Right ventricle myocardium superior (tissue), 1 donor: Measurements from ENCODE around the gene CPSF4L. TPM values are rescaled to one million over a fixed set of nuclear protein-coding genes. Genes with fewer than 3 reads are reported as not detected.

Source experiments
- ATAC-seq: fragments of 200-7000 bp; cut with Tn5 transposase; one replicate; pipeline ENCODE4 v1.9.1; 2020; ENCODE audit warnings: mild to moderate bottlenecking; ENCODE audit not compliant: poor library complexity
- DNase-seq: peaks from one replicate; pipeline ENCODE4 v3.0.0-alpha.2; 2020
- intact Hi-C: fragments of 100-400 bp; cut with DNase I; formaldehyde crosslinking; loops from one replicate; pipeline ENCODE4 v1.11.2; 2022
- total RNA-seq: library from RNA; stranded (reverse); fragmentation: NEBNext Ultra II Directional; extraction: Animal tissue kit (Norgen Biotek cat#: 25700); gene quantifications from one replicate; pipeline ENCODE4 v1.2.1, GENCODE V29; 2021
- donor health status: DM: no; HTN: yes; CAD: no; lungs with severe emphysema.

CPSF4L gene
- total RNA-seq, 1 donor from 2014 or later, result not detected

DNA sequence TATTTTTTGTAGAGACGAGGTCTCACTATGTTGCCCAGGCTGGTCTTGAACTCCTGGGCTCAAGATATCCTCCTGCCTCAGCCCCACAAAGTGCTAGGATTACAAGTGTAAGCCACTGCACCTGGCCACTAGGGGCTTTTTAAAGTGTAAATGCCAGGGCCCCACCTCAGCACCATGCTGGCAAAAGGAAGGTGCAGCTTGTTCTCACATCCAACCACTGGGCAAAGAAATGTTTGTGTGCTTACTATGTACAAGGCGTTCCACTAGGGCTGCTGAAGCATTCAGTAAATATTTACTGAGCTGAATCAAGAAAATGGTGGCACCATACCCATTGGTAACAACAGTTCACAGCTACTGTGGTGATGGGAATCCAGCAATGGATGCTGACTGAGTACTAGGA, 46.2 kb downstream of the CPSF4L start:
- intact Hi-C loops, result no loop called here
- DNase-seq, result no peak
- no peak for ATAC-seq

DNA sequence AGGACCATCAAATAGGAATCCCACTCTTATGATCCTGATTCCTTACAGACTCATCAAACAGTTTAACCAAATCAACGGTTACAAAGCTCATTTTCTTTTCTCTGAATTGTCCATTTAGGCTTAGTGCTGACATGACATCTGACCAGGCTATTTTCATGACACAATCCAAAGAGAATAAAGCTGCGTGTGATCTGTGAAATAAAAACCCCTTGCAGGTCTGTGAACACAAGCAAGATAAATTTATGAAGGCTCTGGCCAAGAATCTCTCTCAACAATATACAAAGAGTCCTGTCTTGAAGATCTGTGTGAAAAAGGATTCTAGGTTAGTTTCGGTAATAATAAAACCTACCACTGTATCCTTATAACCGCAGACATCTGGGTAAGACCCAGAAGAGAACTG, 46.8 kb downstream of the CPSF4L start:
- ATAC-seq, result no peak
- intact Hi-C loops, result no loop called here

DNA sequence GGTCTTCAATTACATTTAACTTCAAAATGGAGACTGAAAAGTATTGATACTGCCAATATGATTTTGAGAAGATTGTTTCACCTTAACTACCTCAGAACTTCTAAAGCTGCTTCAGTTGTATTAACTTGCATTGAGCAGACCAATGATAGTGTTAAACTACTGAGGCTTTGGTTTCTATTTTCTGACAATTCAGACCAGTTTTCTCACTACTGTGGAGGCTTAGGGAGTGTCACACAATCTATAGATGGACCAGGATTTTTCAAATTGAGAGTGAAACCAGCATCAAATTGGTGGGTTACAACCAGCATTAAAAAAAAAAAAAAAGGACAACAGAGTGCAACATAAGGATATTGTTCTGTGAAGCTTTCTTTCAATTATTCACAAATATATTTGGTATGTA, 47.7 kb downstream of the CPSF4L start:
- ATAC-seq, result no peak
- DNase-seq, result no peak
- intact Hi-C loops, result no loop called here

More for the DNA sequence above, 46.8 kb downstream of the CPSF4L start:
- DNase-seq, result no peak

DNA sequence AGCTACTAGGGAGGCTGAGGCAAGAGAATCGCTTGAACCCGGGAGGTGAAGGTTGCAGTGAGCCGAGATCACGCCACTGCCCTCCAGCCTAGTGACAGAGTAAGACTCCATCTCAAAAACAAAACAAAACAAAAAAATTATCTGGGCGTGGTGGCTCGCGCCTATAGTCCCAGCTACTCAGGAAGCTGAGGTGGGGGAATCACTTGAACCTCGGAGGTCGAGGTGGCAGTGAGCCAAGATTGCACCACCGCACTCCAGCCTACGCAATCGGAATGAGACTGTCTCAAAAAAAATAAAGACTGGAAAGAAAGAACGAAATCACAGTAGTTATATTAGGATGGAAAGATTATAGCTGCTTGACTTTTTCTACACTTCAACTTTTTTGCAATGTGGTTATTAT, 49.9 kb downstream of the CPSF4L start:
- ATAC-seq (no peak), DNase-seq (no peak)
- intact Hi-C loops, result no loop called here

DNA sequence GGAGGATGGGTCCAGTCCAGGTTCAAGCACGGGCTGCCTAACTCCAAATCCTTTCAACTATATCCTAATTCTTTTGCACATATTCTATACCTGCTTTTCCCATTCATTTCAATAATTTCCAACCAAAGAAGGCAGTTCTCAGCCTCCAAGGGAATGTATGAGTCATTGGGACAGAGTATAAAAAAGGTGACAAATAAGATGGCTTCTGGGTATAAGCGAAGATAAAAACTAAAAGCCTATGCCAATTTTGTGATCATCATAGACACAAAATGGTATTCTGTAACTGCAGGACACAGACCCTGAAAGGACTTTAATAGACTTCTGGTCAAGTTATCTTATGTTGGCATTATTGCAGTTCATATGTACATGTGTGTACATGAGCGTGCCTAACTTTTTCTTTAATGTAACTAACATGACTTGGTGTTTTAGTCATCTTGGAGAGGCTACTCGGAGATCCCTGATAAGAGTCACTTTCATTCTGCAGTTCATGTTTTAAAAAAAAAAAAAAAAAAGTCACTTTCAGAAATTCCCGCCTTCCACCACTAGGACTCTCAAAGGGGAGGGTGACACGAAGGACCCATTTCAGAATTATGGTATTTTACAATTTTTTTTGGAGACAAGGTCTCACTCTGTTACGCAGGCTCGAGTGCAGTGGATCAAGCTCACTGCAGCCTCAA, 51.5 kb downstream of the CPSF4L start:
- ATAC-seq (no peak), DNase-seq (no peak)
- intact Hi-C loops, result no loop called here

DNA sequence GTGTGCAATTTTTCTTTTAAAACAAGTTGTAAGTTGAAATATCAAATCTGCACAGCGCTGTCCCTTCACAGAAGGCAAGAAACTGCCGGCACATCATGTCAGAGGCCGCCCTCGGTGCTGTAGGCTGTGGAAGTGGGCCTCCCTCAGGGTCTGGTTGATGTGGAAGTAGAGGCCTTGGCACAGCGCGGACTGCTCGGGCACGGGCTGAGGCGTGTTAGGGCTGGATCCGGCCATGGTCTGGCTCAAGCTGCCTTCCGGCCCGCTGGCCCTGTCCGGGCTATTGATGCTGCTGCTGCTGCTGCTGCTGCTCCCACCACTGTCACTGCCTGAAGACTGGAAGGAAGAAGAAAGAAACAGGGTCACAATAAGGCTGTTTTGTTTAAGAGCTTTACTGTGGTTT, 52.2 kb downstream of the CPSF4L start:
- intact Hi-C loops, result no loop called here
- ATAC-seq (no peak), DNase-seq (no peak)

DNA sequence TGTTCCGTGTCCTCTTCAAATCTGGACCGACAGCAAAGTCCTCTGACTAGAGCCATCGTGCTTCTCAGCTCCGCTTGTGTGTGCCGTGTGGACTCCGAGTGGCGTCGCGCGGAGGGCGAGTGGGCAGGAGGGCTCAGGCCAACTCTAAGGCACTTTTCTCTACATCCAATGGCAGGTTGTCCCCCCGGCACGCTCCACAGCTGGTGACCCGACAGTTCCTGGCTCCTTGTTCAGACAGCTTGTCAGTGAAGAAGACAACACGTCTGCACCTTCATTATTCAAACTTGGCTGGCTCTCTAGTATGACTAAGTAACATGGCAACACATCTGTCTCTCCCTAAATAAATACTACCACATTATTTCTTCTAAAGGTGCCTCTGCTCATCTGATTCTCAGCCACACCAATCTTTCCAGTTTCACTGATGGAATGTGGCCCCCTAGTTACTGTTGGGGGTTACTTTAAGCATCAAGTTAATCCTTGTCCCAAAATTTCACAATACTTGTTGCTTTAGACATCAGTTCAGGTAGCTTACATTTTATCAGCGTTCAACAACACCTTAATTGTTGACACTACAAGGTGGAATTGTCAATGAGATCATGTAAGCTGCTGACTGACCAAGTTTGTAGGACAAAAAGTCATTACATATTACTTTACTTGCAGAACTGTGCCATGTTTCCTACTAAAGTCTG, 53.4 kb downstream of the CPSF4L start:
- intact Hi-C loops, result no loop called here
- DNase-seq, result no peak
- peak; percentile 54 for ATAC-seq

DNA sequence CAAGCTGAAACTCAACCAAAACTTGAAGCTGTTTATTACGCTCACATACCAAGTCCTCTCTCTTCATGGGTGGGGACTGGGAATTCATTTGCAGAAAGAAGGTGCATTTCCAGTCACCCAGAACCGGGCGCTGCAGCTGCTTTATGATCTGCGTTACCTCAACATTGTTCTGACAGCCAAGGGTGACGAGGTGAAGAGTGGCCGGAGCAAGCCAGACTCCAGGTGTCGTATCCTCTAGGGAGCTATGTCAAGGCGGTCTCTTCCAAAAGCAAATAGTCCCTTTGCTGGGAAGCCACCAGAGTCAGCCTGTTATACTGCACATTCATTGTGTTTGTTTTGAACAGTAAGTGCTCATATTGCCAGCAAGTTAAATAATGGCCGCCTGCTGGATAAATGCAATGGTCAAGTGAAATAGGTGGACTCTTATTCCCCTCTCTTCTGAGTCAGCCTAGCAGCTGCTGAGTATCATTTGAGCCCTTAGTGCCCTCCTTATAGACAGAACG, 56.2 kb downstream of the CPSF4L start:
- DNase-seq (no peak), ATAC-seq (no peak)
- intact Hi-C loops, result no loop called here

DNA sequence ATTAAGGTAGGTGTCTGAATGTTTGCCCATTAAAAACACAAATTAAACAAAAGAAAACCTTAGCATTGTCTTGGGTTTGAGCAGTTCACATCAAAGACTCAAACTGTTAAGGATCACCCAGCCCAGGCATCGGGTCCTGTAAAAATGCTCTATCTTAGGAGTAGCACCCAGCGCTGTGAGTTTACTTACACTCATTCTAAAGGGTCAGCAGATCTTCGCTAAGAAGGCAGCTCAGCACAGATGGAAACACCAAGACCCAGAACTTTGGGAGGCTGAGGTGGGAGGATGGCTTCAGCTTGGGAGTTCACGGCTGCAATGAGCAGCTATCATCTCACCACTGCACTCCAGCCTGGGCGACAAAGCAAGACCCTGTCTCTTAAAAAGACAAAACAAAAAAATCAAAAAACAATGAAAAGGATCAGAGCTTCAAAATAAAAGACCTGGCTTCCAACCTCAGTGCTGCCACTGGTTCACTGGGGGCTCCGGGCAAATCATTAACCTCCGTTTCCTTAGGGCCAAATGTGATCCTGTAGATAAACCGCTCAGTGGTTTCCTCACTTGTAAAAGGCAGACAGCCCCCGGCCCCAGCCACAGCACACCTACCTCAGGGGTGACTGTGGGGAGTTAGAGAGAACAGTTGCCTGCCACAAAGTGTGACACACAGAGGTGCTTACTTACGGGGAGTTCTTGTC, 57.7 kb downstream of the CPSF4L start:
- DNase-seq (no peak), ATAC-seq (no peak)
- intact Hi-C loops, result no loop called here

DNA sequence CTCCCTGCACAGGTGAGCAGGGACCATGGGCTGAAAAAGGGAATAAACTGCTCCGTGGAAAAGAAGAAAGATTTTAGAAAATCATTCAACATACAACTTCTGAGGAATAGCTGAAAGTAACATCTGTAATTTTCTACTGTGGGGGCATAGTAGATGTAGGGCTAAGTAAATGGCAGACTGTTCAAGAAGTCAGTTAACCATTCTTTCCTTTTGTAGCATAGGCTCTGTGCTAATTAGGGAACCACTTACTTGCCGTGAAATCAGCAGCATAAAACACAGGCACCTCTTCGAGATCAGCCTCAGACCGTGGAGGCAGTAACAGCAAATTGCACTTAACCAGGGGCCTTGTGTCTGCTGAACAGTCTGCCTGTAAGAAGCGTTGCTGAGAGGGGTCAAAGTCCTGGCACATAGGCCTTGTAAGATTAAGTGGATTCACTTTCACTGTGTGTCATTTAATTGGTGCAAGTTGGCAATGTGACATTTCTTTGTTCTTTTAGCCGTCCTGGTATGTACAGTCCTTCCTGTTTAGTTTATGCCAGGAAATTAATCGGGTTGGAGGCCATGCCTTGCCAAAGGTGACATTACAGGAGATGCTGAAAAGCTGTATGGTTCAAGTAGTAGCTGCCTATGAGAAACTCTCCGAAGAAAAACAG, 58.4 kb downstream of the CPSF4L start:
- ATAC-seq (peak; percentile 72), DNase-seq (no peak)
- intact Hi-C loops, result no loop called here

DNA sequence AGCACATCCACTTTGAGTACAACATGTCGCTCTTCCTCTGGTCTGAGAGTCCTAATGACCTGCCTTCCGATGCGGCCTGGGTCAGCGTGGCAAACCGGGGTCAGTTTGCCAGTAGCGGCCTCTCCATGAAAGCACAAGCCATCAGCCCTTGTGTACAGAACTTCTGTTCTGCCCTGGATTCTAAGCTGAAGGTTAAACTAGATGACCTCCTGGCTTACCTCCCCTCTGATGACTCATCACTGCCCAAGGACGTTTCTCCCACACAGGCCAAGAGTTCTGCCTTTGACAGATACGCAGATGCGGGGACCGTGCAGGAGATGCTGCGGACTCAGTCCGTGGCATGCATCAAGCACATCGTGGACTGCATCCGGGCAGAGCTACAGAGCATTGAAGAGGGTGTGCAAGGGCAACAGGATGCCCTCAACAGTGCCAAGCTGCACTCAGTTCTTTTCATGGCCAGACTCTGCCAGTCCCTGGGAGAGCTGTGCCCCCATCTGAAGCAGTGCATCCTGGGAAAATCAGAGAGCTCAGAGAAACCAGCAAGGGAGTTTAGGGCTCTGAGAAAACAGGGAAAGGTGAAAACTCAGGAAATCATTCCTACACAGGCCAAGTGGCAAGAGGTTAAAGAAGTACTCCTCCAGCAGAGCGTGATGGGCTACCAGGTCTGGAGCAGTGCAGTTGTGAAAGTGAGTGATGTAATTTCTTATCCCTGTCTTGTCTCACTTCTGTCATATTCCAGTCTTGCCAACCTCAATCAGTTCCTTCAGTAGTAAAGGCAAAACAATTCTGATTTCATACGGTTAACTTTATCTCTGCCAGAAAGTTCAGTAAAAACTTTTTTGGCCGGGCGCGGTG, 60.2 kb downstream of the CPSF4L start:
- ATAC-seq (peak; percentile 55), DNase-seq (no peak)
- intact Hi-C loops, result no loop called here

DNA sequence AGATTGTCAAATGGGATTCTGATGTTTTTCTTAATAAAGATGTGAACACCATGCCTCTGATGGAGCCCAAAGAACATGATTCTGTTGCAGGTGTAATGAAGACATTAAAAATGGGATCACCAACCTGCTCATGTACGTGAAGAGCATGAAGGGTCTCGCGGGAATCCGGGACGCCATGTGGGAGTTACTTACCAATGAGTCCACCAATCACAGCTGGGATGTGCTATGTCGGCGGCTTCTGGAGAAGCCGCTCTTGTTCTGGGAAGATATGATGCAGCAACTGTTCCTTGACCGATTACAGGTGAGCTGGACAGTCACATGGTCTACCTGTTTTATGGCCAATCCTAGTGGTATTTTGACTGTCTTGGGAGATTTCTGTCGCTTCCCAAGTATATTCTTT, 61.2 kb downstream of the CPSF4L start:
- ATAC-seq (no peak), DNase-seq (no peak)
- intact Hi-C loops, result no loop called here

DNA sequence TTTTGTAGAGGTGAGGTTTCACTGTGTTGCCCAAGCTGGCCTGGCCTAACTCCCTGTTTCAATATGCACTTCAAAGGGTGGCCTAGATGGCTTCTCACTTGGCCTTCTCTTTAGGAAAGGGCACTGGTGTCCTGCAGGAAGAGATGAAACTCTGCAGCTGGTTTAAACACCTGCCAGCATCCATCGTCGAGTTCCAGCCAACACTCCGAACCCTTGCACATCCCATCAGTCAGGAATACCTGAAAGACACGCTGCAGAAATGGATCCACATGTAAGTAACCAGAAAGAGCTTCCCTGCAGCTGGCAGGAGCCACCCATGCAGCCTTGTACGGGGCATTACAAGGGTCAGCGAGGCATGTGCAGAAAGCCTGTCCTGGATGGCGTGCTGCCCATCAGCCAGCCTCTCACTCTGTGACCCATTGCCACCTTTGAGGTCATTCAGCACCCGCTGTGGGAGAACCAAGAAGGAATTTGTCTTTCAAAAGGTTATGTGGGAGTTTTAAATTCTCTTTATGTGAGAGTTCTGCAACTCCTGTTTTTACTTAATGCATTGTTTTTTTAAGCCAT, 61.8 kb downstream of the CPSF4L start:
- intact Hi-C loops, result no loop called here
- ATAC-seq (no peak), DNase-seq (no peak)

DNA sequence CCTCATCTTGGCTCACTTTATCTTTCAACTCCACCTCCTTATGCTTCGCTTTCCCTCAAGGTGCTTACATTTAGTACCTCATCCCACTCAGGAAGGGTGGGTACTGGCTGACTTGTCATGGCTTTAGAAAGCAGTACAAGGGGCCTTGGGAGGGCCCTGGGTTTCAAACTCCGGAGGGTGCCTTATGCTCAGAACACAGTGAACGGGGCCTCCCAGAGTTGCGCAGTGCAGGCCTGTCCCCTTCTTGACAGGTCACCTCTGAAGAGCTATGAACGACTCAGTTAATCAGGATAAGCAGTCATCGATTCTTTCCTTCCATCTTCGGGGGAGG, 62.8 kb downstream of the CPSF4L start:
- intact Hi-C loops, result no loop called here
- ATAC-seq, result no peak

More for the DNA sequence above, 62.8 kb downstream of the CPSF4L start:
- no peak for DNase-seq

Other genes starting within 250 kb of the CPSF4L start
- 5.5 TPM for gene SLC39A11, start 169.2 kb downstream of the CPSF4L start, total RNA-seq
- gene SSTR2, start 96.9 kb downstream of the CPSF4L start, total RNA-seq, result 0.56 TPM
- gene COG1, start 68.8 kb downstream of the CPSF4L start, total RNA-seq, result 46.1 TPM
- gene CDC42EP4, start 50.1 kb upstream of the CPSF4L start, total RNA-seq, result 53.0 TPM